ENCODE data around the gene CMTM4.

DNA sequence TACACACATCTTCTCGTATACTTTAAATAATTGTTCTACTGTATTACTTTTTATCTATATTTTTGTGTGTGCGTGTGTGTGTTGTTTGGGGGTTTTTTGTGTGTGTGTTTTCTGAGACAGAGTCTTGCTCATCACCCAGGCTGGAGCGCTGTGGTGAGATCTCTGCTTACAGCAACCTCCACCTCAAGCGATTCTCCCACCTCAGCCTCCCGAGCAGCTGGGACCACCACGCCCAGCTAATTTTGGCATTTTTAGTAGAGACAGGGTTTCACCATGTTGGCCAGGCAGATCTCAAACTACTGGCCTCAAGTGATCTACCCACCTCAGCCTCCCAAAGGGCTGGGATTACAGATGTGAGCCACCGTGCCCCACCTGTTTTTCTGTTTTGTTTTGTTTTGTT lies 1.5 kb upstream of the CMTM4 start:
- TF ChIP-seq ZFP3 (CRISPR knock-in tag; IDR thresholded peaks at IDR 0.05): no peak
- TF ChIP-seq ARNTL (CRISPR knock-in tag; IDR thresholded peaks at IDR 0.05; ENCODE audit: borderline replicate concordance, low read depth): no peak
- no peak for TF ChIP-seq ZFP30 (CRISPR knock-in tag; IDR thresholded peaks at IDR 0.05)
- TF ChIP-seq RARB (CRISPR knock-in tag; IDR thresholded peaks at IDR 0.05): no peak
- TF ChIP-seq ZNF8 (CRISPR knock-in tag; IDR thresholded peaks at IDR 0.05): no peak
- TF ChIP-seq, protein P1, sequence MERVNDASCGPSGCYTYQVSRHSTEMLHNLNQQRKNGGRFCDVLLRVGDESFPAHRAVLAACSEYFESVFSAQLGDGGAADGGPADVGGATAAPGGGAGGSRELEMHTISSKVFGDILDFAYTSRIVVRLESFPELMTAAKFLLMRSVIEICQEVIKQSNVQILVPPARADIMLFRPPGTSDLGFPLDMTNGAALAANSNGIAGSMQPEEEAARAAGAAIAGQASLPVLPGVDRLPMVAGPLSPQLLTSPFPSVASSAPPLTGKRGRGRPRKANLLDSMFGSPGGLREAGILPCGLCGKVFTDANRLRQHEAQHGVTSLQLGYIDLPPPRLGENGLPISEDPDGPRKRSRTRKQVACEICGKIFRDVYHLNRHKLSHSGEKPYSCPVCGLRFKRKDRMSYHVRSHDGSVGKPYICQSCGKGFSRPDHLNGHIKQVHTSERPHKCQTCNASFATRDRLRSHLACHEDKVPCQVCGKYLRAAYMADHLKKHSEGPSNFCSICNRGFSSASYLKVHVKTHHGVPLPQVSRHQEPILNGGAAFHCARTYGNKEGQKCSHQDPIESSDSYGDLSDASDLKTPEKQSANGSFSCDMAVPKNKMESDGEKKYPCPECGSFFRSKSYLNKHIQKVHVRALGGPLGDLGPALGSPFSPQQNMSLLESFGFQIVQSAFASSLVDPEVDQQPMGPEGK (CRISPR knock-in tag; IDR thresholded peaks at IDR 0.05; ENCODE audit: borderline replicate concordance): no peak
